DOHH2 (cell line): ENCODE results near the gene OSBP.

ENCODE experiments used
- EZH2phosphoT487 ChIP-seq: fragments of 200-600 bp; sonication (generic); IDR thresholded peaks from 2 replicates; pipeline ENCODE4 v1.6.1; 2017; ENCODE audit warnings: borderline replicate concordance, mild to moderate bottlenecking, antibody characterized with exemption, low read length, moderate library complexity, mixed read lengths
- TF ChIP-seq, protein P1 (sequence below): fragments of 200-600 bp; sonication (generic); IDR thresholded peaks from one replicate; pipeline ENCODE4 v1.5.1; 2014; ENCODE audit warnings: antibody characterized with exemption, mild to moderate bottlenecking, low read depth, low read length; ENCODE audit not compliant: poor library complexity, severe bottlenecking

DNA sequence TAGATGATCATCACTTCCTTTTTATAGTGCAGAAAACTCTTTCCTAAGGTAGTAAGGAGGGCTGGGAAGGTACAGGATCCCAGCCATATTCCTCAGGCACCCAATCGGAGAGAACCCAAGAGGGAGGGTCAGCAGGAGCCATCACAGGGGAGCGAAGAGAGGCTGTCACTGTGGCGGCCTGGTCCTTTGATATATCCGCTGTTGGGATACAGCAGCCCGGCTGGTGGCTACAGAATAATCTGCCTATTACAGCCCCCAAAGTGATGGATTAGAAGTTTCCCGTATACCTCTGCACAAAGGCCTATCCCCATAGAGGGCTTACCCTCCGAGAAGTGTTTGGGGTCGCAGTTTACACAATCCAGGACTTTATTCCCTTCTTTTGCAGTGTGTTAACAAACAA, 55.7 kb downstream of the OSBP start:
- TF ChIP-seq, protein P1, sequence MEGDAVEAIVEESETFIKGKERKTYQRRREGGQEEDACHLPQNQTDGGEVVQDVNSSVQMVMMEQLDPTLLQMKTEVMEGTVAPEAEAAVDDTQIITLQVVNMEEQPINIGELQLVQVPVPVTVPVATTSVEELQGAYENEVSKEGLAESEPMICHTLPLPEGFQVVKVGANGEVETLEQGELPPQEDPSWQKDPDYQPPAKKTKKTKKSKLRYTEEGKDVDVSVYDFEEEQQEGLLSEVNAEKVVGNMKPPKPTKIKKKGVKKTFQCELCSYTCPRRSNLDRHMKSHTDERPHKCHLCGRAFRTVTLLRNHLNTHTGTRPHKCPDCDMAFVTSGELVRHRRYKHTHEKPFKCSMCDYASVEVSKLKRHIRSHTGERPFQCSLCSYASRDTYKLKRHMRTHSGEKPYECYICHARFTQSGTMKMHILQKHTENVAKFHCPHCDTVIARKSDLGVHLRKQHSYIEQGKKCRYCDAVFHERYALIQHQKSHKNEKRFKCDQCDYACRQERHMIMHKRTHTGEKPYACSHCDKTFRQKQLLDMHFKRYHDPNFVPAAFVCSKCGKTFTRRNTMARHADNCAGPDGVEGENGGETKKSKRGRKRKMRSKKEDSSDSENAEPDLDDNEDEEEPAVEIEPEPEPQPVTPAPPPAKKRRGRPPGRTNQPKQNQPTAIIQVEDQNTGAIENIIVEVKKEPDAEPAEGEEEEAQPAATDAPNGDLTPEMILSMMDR = no peak
- no peak for TF ChIP-seq EZH2phosphoT487
